K562 (cell line): ENCODE data around the gene FCSK. TPM values are rescaled to one million over a fixed set of nuclear protein-coding genes. Genes with fewer than 3 reads are reported as not detected.

Experiments used
- E2F4 ChIP-seq: sonication (generic); formaldehyde crosslinking; IDR thresholded peaks from 2 replicates; pipeline ENCODE4 v1.8.0; 2022; ENCODE audit warnings: mild to moderate bottlenecking, low read depth, missing genetic modification reagents
- FOS ChIP-seq: IDR thresholded peaks from 3 replicates; pipeline ENCODE4 v1.6.1; 2011; ENCODE audit not compliant: insufficient read length; ENCODE audit errors: extremely low read depth
- HDAC1 ChIP-seq, 2 experiments: fragments of 450-650 bp; IDR thresholded peaks; 2 replicates each; pipeline ENCODE4 v1.6.1; 2016 to 2017; ENCODE audit warnings: inconsistent platforms in 1 of 2, mild to moderate bottlenecking in 1 of 2, moderate library complexity in 1 of 2
- HNRNPH1 ChIP-seq: fragments of 200-400 bp; formaldehyde crosslinking; optimal IDR thresholded peaks from 2 replicates; pipeline ENCODE3; 2017; ENCODE audit warnings: low read depth, mild to moderate bottlenecking, low read length, moderate library complexity
- HOXB6 ChIP-seq: fragments of 250-450 bp; sonication (Bioruptor Pico); IDR thresholded peaks from 2 replicates; pipeline ENCODE4 v1.5.1; 2022; ENCODE audit warnings: mild to moderate bottlenecking, borderline replicate concordance
- MAX ChIP-seq: sonication (generic); formaldehyde crosslinking; IDR thresholded peaks from 2 replicates; pipeline ENCODE4 v1.9.0; 2022; ENCODE audit warnings: mild to moderate bottlenecking, missing genetic modification reagents
- MBD2 ChIP-seq: sonication (generic); IDR thresholded peaks from 2 replicates; pipeline ENCODE4 v1.6.1; 2016; ENCODE audit warnings: low read depth, borderline replicate concordance
- MCM7 ChIP-seq, 2 experiments: fragments of 450-650 bp; IDR thresholded peaks; 2 replicates each; pipeline ENCODE4 v1.6.1; 2016 to 2018
- MXD1 ChIP-seq: fragments of 250-450 bp; sonication (Bioruptor Pico); IDR thresholded peaks from 2 replicates; pipeline ENCODE4 v1.8.0; 2021; ENCODE audit warnings: borderline replicate concordance, mild to moderate bottlenecking, moderate library complexity; ENCODE audit not compliant: poor library complexity, severe bottlenecking
- POLR2B ChIP-seq: fragments of 450-650 bp; IDR thresholded peaks from 2 replicates; pipeline ENCODE4 v1.6.1; 2018; ENCODE audit warnings: low read depth; ENCODE audit not compliant: partially characterized antibody
- RFX7 ChIP-seq: fragments of 250-450 bp; sonication (Bioruptor Pico); IDR thresholded peaks from 2 replicates; pipeline ENCODE4 v1.5.1; 2021; ENCODE audit warnings: mild to moderate bottlenecking
- SPI1 ChIP-seq: IDR thresholded peaks from 2 replicates; pipeline ENCODE4 v1.6.1; 2011; ENCODE audit warnings: low read depth, low read length, control low read depth, borderline replicate concordance
- U2AF1 ChIP-seq: fragments of 200-400 bp; formaldehyde crosslinking; optimal IDR thresholded peaks from 2 replicates; pipeline ENCODE3; 2017; ENCODE audit warnings: mild to moderate bottlenecking, low read depth, low read length, moderate library complexity
- ZFX ChIP-seq: sonication (generic); formaldehyde crosslinking; IDR thresholded peaks from 2 replicates; pipeline ENCODE4 v1.8.0; 2022; ENCODE audit warnings: mild to moderate bottlenecking, missing genetic modification reagents, moderate library complexity
- ZNF146 ChIP-seq: IDR thresholded peaks from one replicate; pipeline ENCODE4 v1.6.1; 2018; ENCODE audit warnings: missing compliant biosample characterization; ENCODE audit not compliant: unreplicated experiment
- ZNF512 ChIP-seq: IDR thresholded peaks from 2 replicates; pipeline ENCODE4 v1.6.1; 2016; ENCODE audit warnings: missing genetic modification characterization, missing compliant biosample characterization
- ZNF830 ChIP-seq: fragments of 250-450 bp; sonication (Bioruptor Pico); IDR thresholded peaks from 2 replicates; pipeline ENCODE4 v1.5.0; 2021; ENCODE audit warnings: mild to moderate bottlenecking
- polyA plus RNA-seq, 8 experiments: library from polyadenylated mRNA; depleted of rRNA in 4 of 8; stranded (reverse) in 5 of 8; unstranded in 3 of 8; fragments of >200 nt; fragmentation: Nextera tagmentation in 2 of 8; fragmentation: Illumina TruSeq in 1 of 8; extraction: Ambion mirVana in 2 of 8; extraction: Trizol in 1 of 8; gene quantifications; 2 replicates each; pipeline versions ENCODE4 v1.2.1 to v1.2.3, GENCODE V29; 2011 to 2014; ENCODE audit warnings: inconsistent platforms in 1 of 8, missing spikeins in 1 of 8
- total RNA-seq, 7 experiments: library from RNA; depleted of rRNA in 6 of 7; stranded (reverse); fragments of >200 nt in 6 of 7; fragmentation: Illumina TruSeq in 2 of 7; extraction: Trizol in 2 of 7; gene quantifications; 2 replicates each; pipeline versions ENCODE4 v1.2.1 to v1.2.3, GENCODE V29; 2011 to 2021; ENCODE audit warnings: low replicate concordance in 1 of 7
- TF ChIP-seq, protein P1 (sequence below): fragments of 150-350 bp; IDR thresholded peaks from 2 replicates; pipeline ENCODE4 v1.6.1; 2014; ENCODE audit warnings: low read depth, mild to moderate bottlenecking, low read length, borderline replicate concordance
- TF ChIP-seq, protein P2 (sequence below): fragments of 250-450 bp; sonication (Bioruptor Pico); IDR thresholded peaks from 2 replicates; pipeline ENCODE4 v1.8.0; 2021; ENCODE audit warnings: mild to moderate bottlenecking, moderate library complexity

FCSK gene
- total and polyA plus RNA-seq, 9 of the 15 experiments (the other 6 are each of a cell fraction or from before 2014, with no cell fraction given) = 0.92 to 18.6 (median 8.3) TPM

- TF ChIP-seq E2F4 (no peak), MXD1 (CRISPR knock-in tag) (no peak), ZFX (CRISPR knock-in tag) (peak; percentile 74), ZNF146 (CRISPR knock-in tag) (no peak), HDAC1 (IDR thresholded peaks at IDR 0.05) (peak in 1 of 2 experiments; percentile 96; a peak in 2 of 4 replicates), ZNF512 (tag) (no peak), RFX7 (CRISPR knock-in tag) (no peak), U2AF1 (no peak), HOXB6 (CRISPR knock-in tag) (no peak), HNRNPH1 (no peak), MAX (CRISPR knock-in tag) (peak; percentile 83), ZNF830 (no peak), MCM7 (IDR thresholded peaks at IDR 0.05) (no peak), SPI1 (peak; percentile 70; the same call in 1 of the 2 replicates), MBD2 (peak; percentile 95), FOS (no peak), POLR2B (peak; percentile 86)
- TF ChIP-seq, protein P1, sequence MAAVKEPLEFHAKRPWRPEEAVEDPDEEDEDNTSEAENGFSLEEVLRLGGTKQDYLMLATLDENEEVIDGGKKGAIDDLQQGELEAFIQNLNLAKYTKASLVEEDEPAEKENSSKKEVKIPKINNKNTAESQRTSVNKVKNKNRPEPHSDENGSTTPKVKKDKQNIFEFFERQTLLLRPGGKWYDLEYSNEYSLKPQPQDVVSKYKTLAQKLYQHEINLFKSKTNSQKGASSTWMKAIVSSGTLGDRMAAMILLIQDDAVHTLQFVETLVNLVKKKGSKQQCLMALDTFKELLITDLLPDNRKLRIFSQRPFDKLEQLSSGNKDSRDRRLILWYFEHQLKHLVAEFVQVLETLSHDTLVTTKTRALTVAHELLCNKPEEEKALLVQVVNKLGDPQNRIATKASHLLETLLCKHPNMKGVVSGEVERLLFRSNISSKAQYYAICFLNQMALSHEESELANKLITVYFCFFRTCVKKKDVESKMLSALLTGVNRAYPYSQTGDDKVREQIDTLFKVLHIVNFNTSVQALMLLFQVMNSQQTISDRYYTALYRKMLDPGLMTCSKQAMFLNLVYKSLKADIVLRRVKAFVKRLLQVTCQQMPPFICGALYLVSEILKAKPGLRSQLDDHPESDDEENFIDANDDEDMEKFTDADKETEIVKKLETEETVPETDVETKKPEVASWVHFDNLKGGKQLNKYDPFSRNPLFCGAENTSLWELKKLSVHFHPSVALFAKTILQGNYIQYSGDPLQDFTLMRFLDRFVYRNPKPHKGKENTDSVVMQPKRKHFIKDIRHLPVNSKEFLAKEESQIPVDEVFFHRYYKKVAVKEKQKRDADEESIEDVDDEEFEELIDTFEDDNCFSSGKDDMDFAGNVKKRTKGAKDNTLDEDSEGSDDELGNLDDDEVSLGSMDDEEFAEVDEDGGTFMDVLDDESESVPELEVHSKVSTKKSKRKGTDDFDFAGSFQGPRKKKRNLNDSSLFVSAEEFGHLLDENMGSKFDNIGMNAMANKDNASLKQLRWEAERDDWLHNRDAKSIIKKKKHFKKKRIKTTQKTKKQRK = no peak
- TF ChIP-seq, protein P2, sequence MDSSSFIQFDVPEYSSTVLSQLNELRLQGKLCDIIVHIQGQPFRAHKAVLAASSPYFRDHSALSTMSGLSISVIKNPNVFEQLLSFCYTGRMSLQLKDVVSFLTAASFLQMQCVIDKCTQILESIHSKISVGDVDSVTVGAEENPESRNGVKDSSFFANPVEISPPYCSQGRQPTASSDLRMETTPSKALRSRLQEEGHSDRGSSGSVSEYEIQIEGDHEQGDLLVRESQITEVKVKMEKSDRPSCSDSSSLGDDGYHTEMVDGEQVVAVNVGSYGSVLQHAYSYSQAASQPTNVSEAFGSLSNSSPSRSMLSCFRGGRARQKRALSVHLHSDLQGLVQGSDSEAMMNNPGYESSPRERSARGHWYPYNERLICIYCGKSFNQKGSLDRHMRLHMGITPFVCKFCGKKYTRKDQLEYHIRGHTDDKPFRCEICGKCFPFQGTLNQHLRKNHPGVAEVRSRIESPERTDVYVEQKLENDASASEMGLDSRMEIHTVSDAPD (CRISPR knock-in tag) = peak; percentile 4; the same call in 1 of the 2 replicates
Measured at GRCh38 chr16:70428178-70428998, 26.0 kb upstream of the FCSK start (continued).
